GM23248 (cell line): ENCODE data around the gene SLC22A12. TPM values are rescaled to one million over a fixed set of nuclear protein-coding genes. Genes with fewer than 3 reads are reported as not detected.

Experiments used
- DNase-seq: peaks from one replicate; pipeline ENCODE4 v3.0.0-alpha.2; 2015
- H2AFZ ChIP-seq: fragments of 200-600 bp; sonication (generic); 2 replicates; pipeline ENCODE4 v1.6.1; 2016; ENCODE audit warnings: antibody characterized with exemption
- H3F3A ChIP-seq: fragments of 200-600 bp; sonication (generic); 2 replicates; pipeline ENCODE4 v1.6.1; 2016; ENCODE audit warnings: mild to moderate bottlenecking, antibody characterized with exemption, mixed run types; ENCODE audit not compliant: insufficient read depth
- H3K27ac ChIP-seq: fragments of 200-600 bp; sonication (generic); 2 replicates; pipeline ENCODE4 v1.5.1; 2016; ENCODE audit warnings: mild to moderate bottlenecking
- H3K27me3 ChIP-seq: fragments of 200-600 bp; sonication (generic); replicated peaks from 2 replicates; pipeline ENCODE4 v1.6.1; 2016; ENCODE audit warnings: mild to moderate bottlenecking; ENCODE audit not compliant: insufficient read depth
- H3K36me3 ChIP-seq: fragments of 200-600 bp; sonication (generic); 2 replicates; pipeline ENCODE4 v1.6.1; 2016; ENCODE audit warnings: low read depth, mild to moderate bottlenecking
- H3K4me1 ChIP-seq: fragments of 200-600 bp; sonication (generic); 2 replicates; pipeline ENCODE4 v1.6.1; 2016; ENCODE audit warnings: mild to moderate bottlenecking; ENCODE audit not compliant: insufficient read depth
- H3K4me2 ChIP-seq: fragments of 200-600 bp; sonication (generic); one replicate; pipeline ENCODE4 v1.6.1; 2016; ENCODE audit warnings: mild to moderate bottlenecking; ENCODE audit not compliant: unreplicated experiment
- H3K4me3 ChIP-seq: fragments of 200-600 bp; sonication (generic); 2 replicates; pipeline ENCODE4 v1.5.1; 2016; ENCODE audit warnings: mild to moderate bottlenecking
- H3K79me2 ChIP-seq: fragments of 200-600 bp; sonication (generic); 2 replicates; pipeline ENCODE4 v1.6.1; 2016; ENCODE audit warnings: mild to moderate bottlenecking; ENCODE audit not compliant: insufficient read depth
- H3K9ac ChIP-seq: fragments of 200-600 bp; sonication (generic); 2 replicates; pipeline ENCODE4 v1.6.1; 2016; ENCODE audit warnings: mild to moderate bottlenecking
- H3K9me2 ChIP-seq: fragments of 200-600 bp; sonication (generic); 2 replicates; pipeline ENCODE4 v1.6.1; 2016; ENCODE audit warnings: mixed run types, mild to moderate bottlenecking, moderate library complexity; ENCODE audit not compliant: insufficient read depth
- H3K9me3 ChIP-seq: fragments of 200-600 bp; sonication (generic); one replicate; pipeline ENCODE4 v1.6.1; 2017; ENCODE audit warnings: low read depth
- H4K20me1 ChIP-seq: fragments of 200-600 bp; sonication (generic); 2 replicates; pipeline ENCODE4 v1.6.0; 2016; ENCODE audit not compliant: insufficient read depth
- EZH2 ChIP-seq: fragments of 200-600 bp; sonication (generic); IDR thresholded peaks from 2 replicates; pipeline ENCODE4 v1.6.1; 2018; ENCODE audit warnings: antibody characterized with exemption, mild to moderate bottlenecking; ENCODE audit not compliant: insufficient read depth, poor library complexity, severe bottlenecking
- EZH2phosphoT487 ChIP-seq: fragments of 200-600 bp; sonication (generic); IDR thresholded peaks from 2 replicates; pipeline ENCODE4 v1.6.1; 2018; ENCODE audit warnings: antibody characterized with exemption, moderate library complexity, mild to moderate bottlenecking, low read depth; ENCODE audit not compliant: insufficient read depth
- WGBS, 2 experiments: methylation state at CpG; one replicate each; pipeline ENCODE4 v1.1.6; 2015 to 2017; ENCODE audit warnings: low lambda C conversion rate in 2 of 2, low coverage in 1 of 2; ENCODE audit errors: missing lambda C conversion rate in 2 of 2; 5-methylcytosine and 5-hydroxymethylcytosine counted together
- in situ Hi-C: fragments of 300-500 bp; cut with MboI; formaldehyde crosslinking; loops from 2 replicates; pipeline ENCODE4 v1.15.0; 2020
- polyA plus RNA-seq: library from polyadenylated mRNA; unstranded; fragments of >200 nt; fragmentation: Nextera tagmentation; extraction: Ambion mirVana; gene quantifications from 2 replicates; pipeline ENCODE4 v1.2.1, GENCODE V29; 2016
- total RNA-seq: library from RNA; depleted of rRNA; stranded (reverse); fragments of >200 nt; shearing (Covaris generic); gene quantifications from 2 replicates; pipeline ENCODE4 v1.2.3, GENCODE V29; 2014

The SLC22A12 gene
- total and polyA plus RNA-seq, 2 experiments from 2014 or later = not detected

DNA sequence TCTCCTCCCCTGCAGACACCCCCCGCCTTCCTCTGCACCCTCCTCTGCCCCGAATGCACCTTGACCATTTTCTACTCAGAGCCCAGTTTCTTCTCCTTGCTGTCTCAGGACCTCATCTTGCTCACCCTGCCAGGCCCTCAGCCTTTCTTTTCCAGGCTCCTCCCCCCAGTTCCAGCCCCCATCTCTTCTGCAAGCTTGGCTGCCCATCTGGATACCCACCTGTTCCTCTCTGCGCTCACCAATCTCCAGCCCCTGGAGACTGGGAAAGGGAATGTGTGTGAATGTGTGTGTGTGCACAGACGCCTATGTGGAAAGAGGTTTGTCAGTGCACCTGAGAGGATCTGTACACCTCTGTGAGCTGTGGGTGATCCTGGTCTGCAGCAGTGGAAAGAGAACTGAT, 36.4 kb downstream of the SLC22A12 start:
- Histone ChIP-seq H3K9ac (no peak overlapping the region), H3K4me1 (no peaks in the 10 kb centered on the region), H3K9me3 (no peaks in the 10 kb centered on the region), H3K4me2 (no peak overlapping the region), H2AFZ (no peak overlapping the region), H3F3A (no peaks in the 10 kb centered on the region), H3K79me2 (no peaks in the 10 kb centered on the region), H3K36me3 (no peaks in the 10 kb centered on the region), H3K27me3 (peaks cover 1% of the 10 kb centered on the region; the same call in 1 of the 2 replicates), H4K20me1 (no peaks in the 10 kb centered on the region), H3K9me2 (no peaks in the 10 kb centered on the region), H3K27ac (no peak overlapping the region), H3K4me3 (no peak overlapping the region)
- TF ChIP-seq EZH2phosphoT487 (no peak), EZH2 (no peak)
- 54 to 72% methylated on average over 3 to 4 of the region's 4 CpGs for WGBS, 2 experiments
- DNase-seq = no peak
- in situ Hi-C loops = no loop called here

DNA sequence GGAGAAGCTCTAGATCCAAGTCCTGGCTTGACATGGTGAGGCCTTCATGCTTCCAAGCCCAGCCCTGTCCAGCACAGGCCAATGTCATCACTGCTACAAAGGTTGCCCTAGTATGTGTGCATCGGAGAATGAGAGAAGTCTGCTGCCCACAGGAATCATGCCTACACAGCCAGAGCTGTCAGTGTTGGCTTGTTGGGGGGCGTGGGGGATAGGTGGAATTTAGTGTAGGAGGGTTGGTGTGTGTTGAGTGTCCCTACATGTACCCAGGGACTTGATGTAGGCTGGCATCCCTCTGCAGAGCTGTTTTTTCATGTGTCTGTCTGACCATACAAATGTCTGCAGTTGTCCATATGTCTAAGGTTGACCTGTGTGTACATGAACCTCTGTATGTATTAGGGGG, 37.6 kb downstream of the SLC22A12 start:
- Histone ChIP-seq H3K36me3 (no peaks in the 10 kb centered on the region), H3F3A (no peaks in the 10 kb centered on the region), H3K9ac (no peak overlapping the region), H3K4me1 (no peaks in the 10 kb centered on the region), H3K27ac (no peak overlapping the region), H3K79me2 (no peaks in the 10 kb centered on the region), H2AFZ (no peak overlapping the region), H3K4me3 (no peak overlapping the region), H3K4me2 (no peak overlapping the region), H3K9me3 (no peaks in the 10 kb centered on the region), H3K9me2 (no peaks in the 10 kb centered on the region), H4K20me1 (no peaks in the 10 kb centered on the region), H3K27me3 (peaks cover 4% of the 10 kb centered on the region; the same call in 1 of the 2 replicates)
- no peak for DNase-seq
- WGBS, 2 experiments = 59 to 70% methylated on average over 2 of the region's 2 CpGs
- TF ChIP-seq EZH2 (no peak), EZH2phosphoT487 (no peak)
- in situ Hi-C loops = no loop called here

DNA sequence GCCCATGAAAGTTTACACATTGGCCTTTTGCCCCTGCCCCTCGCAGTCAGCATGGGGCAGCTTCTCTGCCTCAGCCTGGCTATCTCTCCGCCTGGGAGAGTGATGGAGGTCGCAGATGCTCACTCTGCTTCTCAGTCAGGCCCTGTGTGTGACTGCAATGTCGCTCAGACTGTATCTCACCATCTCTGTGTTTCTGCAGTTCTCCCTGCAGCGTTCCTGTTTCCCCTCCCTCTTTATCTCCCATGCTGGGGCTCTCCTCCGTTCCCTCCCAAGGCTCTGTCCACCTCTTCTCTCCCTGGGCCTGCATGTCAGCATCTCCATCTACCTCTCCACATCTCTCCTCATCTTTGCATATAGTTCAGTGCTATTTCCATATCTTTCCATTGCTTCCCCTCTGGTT, 38.1 kb downstream of the SLC22A12 start:
- H3F3A ChIP-seq = no peaks in the 10 kb centered on the region

DNA sequence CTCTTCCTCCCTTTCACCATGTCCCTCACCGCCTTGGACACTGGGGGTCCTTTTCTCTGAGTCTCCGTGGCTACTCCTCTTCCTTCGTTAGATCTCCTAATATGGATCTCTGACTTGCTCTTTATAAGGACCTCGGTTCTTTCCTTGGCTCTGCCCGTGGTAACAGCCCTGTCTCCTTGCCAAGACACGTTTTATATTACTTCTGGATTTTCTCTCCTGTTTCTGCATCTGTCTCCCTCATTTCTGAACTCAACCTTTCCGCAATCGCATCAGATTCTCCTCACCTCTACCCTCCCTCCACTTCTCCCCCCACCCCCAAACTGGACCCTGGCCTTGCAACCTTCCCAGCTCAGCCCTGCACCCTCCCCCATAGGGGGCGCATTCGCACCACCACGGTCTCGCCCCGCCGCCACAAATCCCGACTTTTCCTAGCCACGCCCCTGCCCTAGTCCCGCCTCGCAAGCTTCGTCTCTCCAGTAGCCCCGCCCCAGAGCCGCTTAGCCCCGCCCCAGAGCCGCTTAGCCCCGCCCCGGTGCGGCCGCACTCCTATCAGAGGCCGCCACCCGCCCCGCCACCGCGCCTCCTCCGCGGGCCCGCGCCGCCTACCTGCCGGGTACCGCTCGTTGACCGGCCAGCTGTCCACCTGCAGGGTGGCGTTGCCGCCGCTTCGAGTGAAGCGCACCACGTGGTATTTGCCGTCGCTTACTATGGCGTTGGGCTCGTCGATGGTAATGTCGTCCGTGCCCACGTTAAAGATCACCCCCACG, 39.0 kb downstream of the SLC22A12 start:
- no peak overlapping the region for H3K9ac ChIP-seq
- whole genome bisulfite sequencing, 2 experiments = 14 to 18% methylated on average over 54 to 56 of the region's 56 CpGs
- H2AFZ ChIP-seq = no peak overlapping the region
- no peak overlapping the region for H3K4me3 ChIP-seq
- DNase-seq = peak; percentile 35
- peaks cover 4% of the 10 kb centered on the region; the same call in 1 of the 2 replicates for H3K27me3 ChIP-seq
- no peak overlapping the region for H3K27ac ChIP-seq
- H3K79me2 ChIP-seq = no peaks in the 10 kb centered on the region
- no peaks in the 10 kb centered on the region for H3F3A ChIP-seq
- no peaks in the 10 kb centered on the region for H3K9me2 ChIP-seq
- H3K4me1 ChIP-seq = no peaks in the 10 kb centered on the region
- TF ChIP-seq EZH2 (no peak), EZH2phosphoT487 (no peak)
- no peak overlapping the region for H3K4me2 ChIP-seq
- no peaks in the 10 kb centered on the region for H3K9me3 ChIP-seq
- no peaks in the 10 kb centered on the region for H4K20me1 ChIP-seq
- no peaks in the 10 kb centered on the region for H3K36me3 ChIP-seq
- in situ Hi-C loops = no loop called here

More for the DNA sequence above, 38.1 kb downstream of the SLC22A12 start:
- H3K4me1 ChIP-seq = no peaks in the 10 kb centered on the region
- no peaks in the 10 kb centered on the region for H3K79me2 ChIP-seq
- H3K4me3 ChIP-seq = no peak overlapping the region
- no peaks in the 10 kb centered on the region for H3K36me3 ChIP-seq
- H4K20me1 ChIP-seq = no peaks in the 10 kb centered on the region
- H3K9me2 ChIP-seq = no peaks in the 10 kb centered on the region
- no peak overlapping the region for H3K4me2 ChIP-seq
- DNase-seq = no peak
- no peak overlapping the region for H2AFZ ChIP-seq
- in situ Hi-C loops = no loop called here
- no peak overlapping the region for H3K27ac ChIP-seq
- H3K27me3 ChIP-seq = peaks cover 4% of the 10 kb centered on the region; the same call in 1 of the 2 replicates
- H3K9me3 ChIP-seq = no peaks in the 10 kb centered on the region
- no peak for TF ChIP-seq EZH2phosphoT487
- TF ChIP-seq EZH2 = no peak
- no peak overlapping the region for H3K9ac ChIP-seq
- WGBS, 2 experiments = 74 to 84% methylated on average over 6 of the region's 6 CpGs
